HG03025 (cell line): ENCODE measurements around the gene ZNF613.
A peak's percentile ranks its signal among the peaks of the same experiment; 100 is the strongest.
"Not testable (repeated sequence)": the region's sequence is repeated elsewhere in the genome, so short reads cannot be mapped to it uniquely, and the experiment has no call there.

Source experiments
- ATAC-seq: cut with Tn5 transposase; IDR thresholded peaks from one replicate; pipeline ENCODE4 v1.9.1; 2021; ENCODE audit warnings: mild to moderate bottlenecking, moderate library complexity; ENCODE audit not compliant: unreplicated experiment, low FRiP score

Gene ZNF613

DNA sequence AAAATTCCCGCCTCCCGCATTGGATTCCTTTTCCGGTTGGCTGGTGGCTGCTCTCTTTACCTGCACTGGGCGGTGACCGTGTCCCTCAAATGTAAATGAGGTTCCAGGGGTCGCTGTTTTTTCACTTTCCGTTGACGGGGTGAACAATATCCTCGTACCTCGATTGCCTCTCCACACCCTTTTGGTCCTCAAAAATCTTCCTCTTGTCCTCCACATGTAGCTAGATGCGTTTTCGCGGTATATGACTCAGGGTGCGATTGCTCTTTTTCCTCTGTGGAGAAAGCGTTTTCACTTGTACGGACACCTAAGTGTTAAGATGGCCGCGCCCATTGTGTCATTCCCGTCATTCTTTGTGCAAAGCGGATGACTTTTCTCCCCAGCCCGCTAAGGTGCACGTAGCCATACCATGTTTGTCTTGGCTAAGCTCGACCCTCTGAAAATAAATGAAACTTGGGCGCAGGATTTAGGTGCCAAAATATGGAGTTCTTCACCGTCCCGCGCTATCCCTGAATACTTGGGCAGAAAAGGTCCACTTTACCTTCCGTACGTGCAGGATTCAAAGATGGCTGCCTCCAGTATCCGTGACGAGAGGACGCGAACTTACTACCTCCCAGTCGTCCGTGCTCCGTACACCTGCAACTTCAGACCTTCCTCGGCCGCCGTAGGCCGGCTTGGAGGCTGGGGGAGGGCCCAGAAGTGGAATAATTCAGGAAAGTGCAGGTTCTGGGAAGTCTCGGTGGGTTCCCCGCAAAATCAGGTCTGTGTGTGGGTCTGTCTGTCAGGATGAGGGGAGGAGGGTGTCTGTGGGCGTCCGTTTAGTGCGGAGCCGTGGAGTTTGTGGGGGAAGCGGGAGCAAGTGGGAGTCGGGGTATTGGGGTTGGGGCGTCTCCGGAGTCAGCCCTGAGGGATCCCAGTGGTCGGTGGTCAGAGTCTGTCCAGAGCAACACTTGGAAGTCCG, at the start of gene ZNF613:
TSS of gene ZNF613 (plus strand) at position 689 of the 958 bp plus-strand sequence. CDS start 8,749 bp downstream, outside the sequence.
- ATAC-seq = peak; percentile 77

DNA sequence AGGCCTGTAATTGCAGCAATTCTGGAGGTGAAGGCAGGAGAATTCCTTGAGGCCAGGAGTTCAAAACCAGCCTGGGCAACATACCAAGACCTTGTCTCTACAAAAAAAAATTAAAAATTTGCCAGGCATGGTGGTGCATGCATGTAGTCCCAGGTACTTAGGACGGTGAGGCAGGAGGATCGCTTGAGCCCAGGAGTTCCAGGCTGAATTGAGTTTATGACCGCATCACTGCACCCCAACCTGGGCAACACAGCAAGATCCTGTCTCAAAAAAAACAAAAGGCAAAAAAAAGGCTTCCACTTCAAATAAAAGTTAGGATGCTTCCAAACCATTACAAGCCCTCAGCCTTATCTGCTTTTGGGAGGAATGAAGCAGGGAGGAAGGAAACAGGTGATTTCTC, 44.8 kb upstream of the ZNF613 start:
- ATAC-seq = no peak

DNA sequence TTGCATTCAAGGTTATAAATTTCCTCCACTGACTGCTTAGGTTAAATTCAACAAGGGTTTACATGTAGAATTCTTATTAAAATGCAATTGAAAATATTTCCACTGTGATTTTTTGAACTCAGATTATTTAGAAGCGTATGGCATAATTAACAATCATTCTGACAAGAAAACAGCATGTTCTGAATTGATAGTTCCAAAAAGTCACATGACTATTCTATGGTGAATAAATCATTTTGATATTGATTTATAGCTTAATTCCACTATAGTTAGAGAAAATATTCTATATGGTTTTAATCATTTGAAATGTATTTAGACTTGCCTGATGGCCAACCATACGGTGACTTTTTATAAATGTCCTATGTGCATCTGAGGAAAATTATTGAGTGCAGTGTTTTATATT, 42.6 kb upstream of the ZNF613 start:
- ATAC-seq = no peak

DNA sequence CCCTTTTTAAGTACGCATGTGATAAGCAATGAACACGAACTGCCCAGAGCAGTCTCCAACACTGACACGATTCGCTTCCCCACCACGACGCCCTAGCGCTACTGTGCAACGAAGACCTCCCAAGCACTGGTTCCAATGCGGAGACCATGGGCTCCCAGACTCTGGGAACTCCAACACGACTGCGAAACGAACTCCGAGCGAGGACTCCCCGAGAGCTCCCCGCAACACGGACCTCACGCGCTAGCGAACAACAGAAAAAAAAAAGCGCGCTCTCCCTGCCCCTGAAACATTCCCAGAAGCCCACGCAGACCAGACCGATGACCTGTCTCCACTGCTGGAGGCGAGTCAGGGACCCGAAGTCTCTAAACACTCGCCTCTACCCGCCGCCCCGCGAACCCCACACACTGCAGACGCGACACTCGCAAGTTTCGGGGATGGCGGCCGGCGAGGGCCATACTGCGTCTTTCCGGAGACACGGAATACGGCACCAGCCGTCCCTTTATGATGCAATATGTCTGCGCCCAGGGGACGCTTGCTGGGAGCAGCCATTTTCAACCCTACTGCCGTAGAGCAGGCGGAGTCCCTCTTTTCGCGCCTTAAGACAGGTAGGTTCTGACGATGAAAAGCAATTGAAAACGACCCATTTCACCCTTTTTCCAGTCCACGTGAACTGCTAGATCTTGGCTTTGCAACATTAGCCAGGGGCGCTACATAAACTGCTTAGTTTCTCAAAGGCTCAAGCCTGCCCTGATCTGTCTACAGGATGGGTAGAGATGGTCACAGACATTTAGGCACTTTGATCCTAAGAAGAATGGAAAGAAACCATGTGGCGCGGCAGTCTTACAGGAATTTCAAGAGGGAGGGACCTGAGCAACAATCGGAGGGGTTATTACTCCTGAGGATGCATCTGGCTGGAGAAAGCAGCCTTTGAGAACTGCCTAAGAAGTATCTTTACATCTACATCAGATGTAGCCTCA, 39.5 kb upstream of the ZNF613 start, which contains the start of gene ZNF577:
TSS of gene ZNF577 (minus strand) at position 430 of the 977 bp plus-strand sequence. CDS start 7,569 bp downstream, outside the sequence.
- no peak for ATAC-seq

DNA sequence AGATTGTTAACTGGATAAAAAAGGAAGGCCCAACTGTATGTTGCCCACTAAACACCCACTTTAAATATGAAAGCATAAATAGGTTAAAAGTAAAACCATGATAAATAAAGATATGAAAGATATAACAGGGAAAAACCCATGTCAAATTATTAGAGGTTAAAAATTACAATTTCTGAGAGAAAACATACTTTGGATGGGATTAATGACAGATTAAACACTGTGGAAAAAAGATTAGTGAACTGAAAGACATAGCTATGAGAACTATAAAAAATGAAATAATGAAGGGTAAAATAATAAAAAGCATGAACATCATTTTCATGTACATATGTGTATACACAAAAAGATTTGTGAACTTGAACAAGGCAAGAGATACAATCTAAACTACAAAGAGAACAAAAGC, 37.3 kb upstream of the ZNF613 start:
- ATAC-seq = no peak

DNA sequence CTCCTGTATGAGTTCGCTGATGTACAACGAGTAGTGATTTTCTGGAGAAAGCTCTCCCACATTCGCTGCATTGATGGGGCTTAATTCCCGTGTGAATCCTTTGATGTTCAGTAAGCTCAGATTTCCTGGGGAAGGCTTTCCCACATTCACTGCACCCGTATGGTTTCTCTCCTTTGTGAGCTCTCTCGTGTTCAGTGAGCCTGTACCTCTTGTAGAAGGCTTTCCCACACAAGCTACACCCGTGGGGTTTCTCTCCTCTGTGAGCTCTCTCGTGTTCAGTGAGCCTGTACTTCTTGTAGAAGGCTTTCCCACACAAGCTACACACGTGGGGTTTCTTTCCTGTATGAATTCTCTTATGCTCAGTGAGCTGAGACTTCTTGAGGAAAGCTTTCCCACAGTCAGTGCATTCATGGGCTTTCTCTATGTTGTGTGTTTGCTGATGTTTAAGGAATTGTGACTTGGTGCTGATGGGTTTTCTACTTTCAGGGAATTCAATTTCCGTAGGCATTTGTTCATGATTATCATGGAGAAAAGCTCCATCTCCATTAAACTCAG, 36.0 kb upstream of the ZNF613 start:
- ATAC-seq = no peak

DNA sequence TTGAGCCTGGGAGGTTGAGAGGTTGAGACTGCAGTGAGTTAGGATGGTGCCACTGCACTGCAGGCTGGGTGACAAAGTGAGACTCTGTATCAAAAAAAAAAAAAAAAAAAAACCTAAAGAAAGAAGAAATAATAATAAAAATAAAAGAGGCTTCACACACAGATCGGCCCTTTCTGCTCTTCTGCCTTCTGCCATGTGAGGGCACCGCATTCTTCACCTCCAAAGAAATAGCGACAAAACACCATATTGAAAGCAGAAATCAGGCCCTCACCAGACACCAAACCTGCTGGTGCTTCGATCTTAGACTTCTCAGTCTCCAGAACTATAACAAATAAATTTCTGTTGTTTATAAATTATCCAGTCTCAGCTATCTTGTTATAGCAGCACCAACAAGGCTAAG, 25.4 kb upstream of the ZNF613 start:
- ATAC-seq = no peak

DNA sequence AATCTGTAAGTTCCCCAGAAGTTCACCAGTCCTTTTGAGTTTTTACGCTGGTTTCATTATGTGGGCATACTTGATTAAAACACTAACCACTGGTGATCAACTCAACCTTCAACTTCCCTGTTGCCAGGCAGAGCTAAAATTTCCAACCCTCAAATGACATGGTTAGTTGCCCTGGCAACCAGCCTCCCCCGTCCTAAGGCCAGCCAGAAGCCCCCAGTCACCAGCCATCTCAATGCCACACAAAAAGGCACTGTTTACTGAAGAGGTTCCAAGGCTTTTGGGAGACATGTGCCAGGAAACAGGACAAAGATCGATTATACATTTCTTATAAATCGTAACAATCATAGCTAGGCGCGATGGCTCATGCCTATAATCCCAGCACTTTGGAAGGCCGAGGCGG, 24.1 kb upstream of the ZNF613 start:
- no peak for ATAC-seq

DNA sequence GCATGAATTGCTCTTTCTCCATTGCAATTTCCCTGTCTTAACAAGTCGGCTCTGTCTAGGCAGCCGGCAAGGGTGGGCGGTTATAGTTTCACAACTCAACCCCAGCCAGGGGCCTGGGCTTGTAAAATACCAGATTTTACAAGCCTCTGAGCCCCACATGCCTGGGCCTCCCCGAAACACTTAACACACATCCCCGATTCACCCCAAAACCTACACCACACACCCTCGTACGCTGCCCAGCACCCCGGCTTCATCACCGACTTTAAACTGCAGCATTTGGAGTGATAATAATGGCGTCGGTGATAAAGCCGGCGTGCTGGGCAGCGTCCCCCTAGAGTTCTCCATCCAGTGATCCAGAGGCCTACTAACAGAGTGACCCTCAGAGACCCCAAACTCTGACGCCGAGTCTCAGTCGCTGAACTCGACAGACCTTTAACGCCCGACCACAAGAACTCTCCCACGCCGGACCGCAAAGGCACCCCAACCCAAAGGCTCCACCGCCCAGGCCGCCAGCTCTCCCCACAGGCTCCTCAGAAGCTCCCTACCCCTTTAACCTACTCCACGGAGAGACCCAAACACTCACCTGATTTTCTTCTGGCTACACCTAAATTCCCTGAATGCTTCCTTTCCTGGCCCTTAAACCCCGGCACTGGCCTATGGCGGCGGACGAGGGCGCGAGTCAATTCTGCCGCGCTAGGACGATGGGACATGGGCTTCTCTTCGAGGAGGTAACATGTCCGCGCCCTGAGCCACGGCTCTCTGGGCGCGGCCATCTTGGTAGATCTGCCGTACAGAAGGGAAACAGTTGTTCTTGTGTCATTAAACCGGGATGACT, 22.7 kb upstream of the ZNF613 start, which contains the start of gene ZNF649:
TSS of gene ZNF649 (minus strand) at position 687 of the 835 bp plus-strand sequence. CDS start 4,910 bp downstream, outside the sequence.
- ATAC-seq = no peak

DNA sequence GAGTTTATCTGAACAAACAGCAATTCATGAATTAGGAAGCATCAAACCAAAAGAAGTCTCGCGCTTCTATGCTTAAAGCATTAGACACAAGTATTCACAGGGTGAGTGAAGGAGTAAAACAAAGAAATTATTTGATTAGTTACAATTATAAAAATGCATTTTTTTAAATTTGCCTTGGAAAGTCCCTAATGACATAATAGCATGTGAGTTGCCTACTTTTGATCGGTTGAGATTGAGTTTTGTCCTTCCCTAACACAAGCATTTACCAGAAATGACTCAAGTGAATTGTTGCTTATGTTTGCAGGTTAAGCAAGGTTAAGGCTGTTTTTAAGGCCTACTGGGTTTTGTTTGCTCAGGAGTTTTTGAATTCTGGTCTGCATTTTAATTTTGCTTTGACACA, 22.1 kb upstream of the ZNF613 start:
- no peak for ATAC-seq

DNA sequence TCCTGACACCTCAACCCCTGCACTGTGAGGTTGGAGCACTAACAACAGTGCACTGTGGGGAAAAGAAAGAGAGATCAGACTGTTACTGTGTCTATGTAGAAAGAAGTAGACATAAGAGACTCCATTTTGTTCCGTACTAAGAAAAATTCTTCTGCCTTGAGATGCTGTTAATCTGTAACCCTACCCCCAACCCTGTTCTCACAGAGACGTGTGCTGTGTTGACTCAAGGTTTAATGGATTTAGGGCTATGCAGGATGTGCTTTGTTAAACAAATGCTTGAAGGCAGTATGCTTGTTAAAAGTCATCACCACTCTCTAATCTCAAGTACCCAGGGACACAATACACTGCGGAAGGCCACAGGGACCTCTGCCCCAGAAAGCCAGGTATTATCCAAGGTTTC, 21.6 kb upstream of the ZNF613 start:
- not testable (repeated sequence) for ATAC-seq

DNA sequence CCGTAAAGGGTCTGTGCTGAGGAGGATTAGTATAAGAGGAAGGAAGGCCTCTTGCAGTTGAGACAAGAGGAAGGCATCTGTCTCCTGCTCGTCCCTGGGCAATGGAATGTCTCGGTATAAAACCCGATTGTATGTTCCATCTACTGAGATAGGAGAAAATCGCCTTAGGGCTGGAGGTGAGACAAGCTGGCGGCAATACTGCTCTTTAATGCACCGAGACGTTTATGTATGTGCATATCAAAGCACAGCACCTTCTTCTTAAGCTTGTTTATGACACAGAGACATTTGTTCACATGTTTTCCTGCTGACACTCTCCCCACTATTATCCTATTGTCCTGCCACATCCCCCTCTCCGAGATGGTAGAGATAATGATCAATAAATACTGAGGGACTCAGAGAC, 21.2 kb upstream of the ZNF613 start:
- ATAC-seq = not testable (repeated sequence)

DNA sequence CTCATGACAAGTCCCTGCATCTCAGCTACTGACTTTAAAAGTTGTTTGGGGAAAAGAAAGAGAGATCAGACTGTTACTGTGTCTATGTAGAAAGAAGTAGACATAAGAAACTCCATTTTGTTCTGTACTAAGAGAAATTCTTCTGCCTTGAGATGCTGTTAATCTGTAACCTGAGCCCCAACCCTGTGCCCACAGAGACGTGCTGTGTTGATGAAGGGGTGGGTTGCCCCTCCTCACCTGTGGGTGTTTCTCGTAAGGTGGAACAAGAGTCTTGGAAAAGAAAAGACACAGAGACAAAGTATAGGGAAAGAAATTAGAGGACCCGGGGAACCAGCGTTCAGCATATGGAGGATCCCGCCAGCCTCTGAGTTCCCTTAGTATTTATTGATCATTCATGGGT, 19.3 kb upstream of the ZNF613 start:
- ATAC-seq = not testable (repeated sequence)

DNA sequence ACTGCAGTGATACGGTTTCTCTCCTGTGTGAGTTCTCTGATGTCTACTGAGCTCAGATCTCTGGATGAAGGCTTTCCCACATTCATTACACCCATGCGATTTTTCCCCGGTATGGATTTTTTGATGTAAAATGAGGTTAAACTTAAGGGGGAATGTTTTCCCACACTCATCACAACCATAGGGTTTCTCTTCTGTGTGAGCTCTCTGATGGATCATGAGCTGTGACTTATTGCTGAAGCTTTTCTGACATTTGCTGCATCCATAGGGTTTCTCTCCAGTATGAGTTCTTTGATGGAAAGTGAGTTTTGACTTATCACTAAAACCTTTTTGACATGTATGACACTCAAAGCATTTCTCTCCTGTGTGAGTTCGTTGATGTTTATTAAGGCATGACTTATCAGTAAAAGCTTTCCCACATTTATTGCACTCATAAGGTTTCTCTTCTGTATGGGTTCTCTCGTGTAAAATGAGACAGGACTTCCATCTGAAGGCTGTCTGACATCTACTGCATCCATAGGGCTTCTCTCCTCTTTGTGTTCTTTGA, 11.9 kb upstream of the ZNF613 start:
- ATAC-seq = no peak

DNA sequence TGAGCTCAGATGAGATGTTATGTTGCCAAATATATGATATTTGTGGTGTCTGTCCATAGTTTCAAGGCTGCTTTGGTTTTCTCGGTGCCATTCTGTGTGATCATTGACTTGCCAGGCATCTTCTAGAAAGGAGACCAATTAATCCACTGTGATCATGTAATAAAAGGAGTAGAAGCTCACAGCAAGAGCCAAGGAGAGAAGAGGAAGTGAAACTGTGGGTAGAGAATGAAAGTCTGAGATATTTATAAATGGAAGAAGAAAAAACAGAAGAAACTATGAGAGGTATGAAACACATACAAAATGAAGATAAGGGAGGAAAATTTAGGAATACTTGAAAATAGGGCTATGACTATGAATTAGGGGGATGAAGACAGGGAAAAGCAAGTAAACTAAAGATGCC, 11.1 kb upstream of the ZNF613 start:
- ATAC-seq = no peak

DNA sequence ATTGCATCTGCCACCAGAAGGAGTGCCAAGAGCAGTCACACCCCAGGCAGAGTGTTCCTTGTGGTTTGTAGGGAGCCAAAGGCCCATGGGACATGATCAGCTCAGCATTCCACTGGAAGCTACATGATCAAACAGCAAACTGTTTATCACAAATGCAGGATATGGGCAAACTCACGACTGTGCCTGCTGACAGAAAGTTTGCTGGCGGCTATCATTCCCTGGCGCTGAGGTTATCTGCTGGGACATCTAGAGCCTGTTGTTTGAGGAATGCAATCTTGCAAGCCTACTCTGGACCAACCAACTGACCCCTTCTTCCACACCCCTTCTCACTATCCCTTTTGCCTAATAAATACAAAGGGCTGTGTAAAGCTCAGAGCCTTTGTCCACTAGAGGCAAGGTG, 7.7 kb upstream of the ZNF613 start:
- ATAC-seq = no peak

DNA sequence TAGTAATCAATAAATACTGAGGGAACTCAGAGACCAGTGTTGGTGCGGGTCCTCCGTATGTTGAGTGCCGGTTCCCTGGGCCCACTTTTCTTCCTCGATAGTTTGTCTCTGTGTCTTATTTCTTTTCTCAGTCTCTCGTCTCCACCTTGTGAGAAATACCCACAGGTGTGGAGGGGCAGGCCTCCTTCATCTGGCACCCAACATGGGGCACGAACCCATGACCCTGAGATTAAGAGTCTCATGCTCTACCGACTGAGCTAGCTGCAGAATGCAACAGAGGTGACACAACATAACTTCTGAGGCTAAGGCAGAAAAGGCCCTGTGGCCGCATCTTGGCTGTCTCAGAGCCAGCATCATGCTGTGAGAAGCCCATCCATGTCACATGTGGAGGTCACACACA, 5.3 kb upstream of the ZNF613 start:
- ATAC-seq = no peak

DNA sequence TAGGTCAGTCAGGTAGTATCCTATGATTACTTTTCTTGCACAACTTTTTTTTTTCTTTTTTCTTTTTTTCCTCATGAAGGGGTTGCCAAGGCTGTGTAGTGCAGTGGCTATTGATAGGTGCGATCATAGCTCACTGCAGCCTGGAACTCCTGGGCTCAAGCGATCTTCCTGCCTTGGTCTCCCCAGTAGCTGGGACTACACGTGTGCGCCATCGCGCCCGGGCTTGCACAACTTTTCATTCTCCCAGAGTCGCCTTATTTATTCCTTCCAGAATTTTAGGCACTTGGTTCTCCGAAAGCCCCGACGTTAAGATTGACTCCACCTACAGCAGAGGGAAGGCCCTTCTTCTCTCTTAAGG, 867 bp upstream of the ZNF613 start:
- ATAC-seq = no peak

DNA sequence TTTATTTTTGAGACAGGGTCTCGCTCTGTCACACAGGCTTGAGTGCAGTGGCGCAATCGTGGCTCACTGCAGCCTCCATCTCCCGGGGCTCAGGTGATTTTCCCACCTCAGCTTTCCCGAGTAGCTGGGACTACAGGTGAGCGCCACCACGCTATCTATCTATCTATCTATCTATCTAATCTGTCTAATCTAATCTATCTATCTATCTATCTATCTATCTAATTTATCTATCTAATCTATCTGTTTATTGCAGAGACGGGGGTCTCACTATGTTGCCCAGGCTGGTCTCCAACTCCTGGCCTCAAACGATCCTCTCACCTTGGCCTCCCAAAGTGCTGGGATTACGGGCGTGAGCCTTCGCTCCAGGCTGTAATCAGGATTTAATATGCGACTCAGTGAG, 587 bp downstream of the ZNF613 start:
- no peak for ATAC-seq
